Activated T-cell treated with anti-CD3 and anti-CD28 coated beads for 4 hours (primary cell): ENCODE measurements around the gene MRPS12.
"Not testable (repeated sequence)": the region's sequence is repeated elsewhere in the genome, so short reads cannot be mapped to it uniquely, and the experiment has no call there.

Source experiments
- DNase-seq: peaks from one replicate; pipeline ENCODE4 v3.0.0-alpha.2; 2020

MRPS12 gene

DNA sequence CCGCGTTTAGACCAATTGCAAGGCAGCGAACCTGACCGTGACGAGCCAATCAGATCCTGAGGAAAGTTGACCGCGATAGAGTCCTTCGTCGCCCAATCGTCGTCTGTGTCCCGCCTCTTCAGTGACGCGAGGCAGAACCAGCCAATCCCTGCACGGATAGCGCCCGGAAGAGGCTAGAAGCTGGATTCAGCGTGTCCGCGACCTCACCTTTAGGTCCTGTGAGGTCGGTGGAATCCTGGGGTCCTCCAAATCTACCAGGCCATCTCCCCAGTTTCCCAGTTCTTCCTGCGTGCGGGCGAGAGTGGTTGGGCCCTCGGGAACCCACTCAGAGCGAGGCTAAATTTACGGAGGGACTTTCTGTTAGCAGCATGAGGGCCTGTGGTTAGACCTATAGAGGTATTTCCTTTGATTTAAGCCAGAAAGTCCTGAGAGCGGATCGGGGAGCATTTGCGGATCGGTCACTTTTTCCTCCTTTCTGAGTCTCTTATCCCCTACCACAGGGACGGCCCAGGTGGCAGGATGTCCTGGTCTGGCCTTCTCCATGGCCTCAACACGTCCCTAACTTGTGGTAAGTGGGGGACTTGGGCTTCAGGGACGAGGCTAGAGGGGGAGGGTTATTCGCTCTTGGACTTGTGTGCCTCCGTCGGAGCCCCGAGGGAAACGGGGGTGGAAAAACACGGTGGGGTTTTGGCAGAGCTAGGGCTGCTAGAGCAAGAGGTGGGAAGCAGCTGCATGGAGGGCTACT lies at the start of gene MRPS12:
TSS of gene MRPS12 (plus strand) at position 169 of the 745 bp plus-strand sequence. CDS start at position 520, 351 bp downstream.
- peak; percentile 97 for DNase-seq

DNA sequence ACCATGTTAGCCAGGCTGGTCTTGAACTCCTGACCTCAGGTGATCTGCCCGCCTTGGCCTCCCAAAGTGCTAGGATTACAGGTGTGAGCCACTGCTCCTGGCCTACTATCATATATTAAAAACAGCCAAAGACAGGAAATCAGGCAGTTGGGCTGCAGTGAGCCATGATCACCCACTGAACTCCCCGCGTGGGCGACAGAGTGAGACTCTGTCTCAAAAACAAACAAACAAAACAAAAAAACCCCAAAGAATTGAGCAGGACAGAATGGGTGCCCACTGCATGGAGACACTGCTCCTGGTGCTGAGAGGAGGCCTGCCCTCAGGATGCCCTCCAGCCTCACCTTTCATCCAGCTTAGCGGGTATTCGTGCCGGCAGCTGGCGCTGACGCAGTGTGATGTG lies 47.5 kb upstream of the MRPS12 start:
- DNase-seq: no peak

DNA sequence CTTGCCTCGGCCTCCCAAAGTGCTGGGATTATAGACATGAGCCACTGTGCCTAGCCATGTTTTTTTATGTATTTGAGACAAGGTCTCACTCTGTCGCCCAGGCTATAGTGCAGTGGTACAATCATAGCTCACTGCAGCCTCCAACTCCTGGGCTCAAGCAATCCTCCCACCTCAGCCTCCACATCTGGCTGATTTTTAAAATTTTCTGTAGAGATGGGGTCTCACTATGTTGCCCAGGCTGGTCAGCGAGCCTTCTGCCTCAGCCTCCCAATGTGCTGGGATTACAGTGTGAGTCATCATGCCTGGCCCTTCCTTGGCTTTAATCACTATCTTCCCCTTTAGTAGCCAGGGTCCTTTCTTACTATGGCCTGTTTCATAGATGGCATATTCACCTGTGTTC lies 46.1 kb upstream of the MRPS12 start:
- not testable (repeated sequence) for DNase-seq

DNA sequence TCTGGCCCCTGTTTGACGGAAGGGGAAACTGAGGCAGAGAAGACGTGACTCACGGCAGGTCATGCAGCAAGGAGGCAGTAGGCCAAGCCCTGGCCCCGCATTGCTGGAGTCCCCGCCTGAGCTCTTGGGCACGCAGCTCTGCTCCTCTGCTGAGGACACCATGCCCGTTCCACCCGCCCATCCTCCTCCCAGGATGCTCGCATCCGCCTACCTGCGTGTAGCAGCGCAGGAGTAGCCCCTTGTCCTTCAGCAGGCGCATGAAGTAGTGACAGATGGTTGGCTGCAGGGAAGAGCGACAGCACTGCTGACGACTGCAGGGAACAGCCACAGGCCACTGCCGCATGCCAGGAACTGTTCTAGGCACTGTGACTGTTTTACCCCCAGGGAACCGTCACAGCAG lies 41.9 kb upstream of the MRPS12 start:
- no peak for DNase-seq

DNA sequence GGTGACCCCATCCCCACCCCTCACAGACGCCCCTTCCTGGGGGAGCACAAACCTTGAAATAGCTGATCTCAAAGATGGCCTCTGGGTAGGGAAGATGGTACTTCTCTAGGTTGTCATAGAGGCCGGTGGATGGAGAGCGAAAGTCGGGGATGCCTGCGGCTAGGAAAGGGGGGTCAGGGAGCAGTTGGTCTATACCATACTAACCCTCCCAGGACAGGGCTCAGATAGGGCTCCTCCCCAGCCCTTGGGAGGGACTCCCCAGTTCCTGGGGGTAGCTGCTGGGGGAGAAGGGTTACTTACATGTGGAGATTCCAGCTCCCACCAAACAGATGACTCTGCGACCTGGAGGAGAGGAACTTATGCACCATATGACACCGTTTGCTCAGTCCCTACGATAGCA lies 40.9 kb upstream of the MRPS12 start:
- DNase-seq: no peak

DNA sequence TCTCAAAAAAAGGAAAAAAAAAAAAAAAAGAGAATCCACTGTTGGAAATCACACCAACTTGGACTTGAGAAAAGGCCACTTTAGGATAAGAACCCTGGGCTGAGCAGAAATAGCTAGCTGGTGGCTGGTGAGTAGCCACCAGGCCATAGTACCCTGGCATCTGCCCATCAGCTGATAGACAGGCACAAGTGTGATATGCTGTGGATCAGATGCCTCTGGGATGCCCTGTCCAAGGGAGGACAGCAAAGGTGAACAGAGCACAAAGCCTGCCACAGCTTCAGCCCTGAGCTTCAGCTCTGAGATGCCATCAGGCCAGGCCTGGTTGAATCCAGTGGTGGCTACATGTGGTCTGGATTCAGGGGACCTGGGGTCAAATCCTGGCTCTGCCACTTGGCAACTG lies 40.1 kb upstream of the MRPS12 start:
- DNase-seq: no peak

DNA sequence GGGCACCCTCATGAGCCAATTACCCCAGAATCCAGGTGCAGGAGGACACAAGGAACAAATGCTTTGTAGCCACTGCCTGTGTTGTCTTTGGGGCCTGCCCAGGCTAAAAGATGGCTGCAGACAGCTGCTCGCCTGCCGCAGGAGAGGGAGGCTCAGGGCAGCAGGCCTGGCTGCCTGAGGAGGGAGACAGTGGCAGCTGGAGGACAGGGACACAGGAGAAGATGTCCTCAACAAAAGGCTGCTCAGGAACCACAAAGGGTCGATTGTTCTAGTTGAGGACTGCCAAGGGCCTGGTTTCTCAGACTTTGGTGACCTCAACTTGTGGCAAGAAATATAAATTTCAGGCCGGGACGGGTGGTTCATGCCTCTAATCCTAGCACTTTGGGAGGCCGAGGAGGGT lies 39.0 kb upstream of the MRPS12 start:
- DNase-seq: no peak

DNA sequence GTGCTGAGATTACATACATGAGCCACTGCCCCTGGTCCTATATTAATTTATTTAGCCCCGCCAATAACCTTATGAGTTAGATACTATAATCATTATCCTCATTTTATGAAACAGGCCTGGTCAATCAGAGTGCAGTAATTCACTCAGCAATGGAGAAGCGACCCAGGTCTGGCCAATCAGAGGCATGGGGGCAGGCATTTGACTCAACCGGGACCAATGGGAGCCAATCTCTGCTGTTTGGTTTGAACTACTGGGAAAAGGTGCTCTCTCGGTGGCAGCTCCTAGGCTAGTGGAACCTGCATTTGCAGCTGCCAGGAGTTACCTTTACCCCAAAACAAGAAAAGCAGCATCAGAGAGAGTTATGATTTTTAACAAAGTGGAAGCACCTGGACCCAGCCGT lies 37.9 kb upstream of the MRPS12 start:
- no peak for DNase-seq

DNA sequence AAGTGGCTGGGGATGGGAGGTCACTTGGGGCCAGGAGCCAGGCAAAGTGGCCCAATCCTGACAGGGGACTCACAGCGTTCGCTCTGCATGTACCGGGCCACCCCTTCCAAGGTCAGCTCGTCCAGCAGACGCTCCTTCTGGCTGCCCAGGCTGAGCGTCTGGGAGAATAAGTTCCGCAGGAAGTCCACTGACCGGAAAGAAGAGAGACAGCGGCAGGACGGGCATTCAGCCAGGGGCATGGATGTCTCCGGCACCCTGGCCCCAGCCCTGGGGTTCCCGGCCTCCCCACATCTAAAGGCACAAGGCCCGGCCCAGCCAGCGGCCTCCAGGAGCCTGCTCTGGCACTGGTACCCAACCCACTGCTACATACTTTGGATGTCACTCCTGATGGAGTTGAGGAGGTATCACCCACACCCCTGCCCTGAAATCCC lies 37.4 kb upstream of the MRPS12 start:
- DNase-seq: no peak

DNA sequence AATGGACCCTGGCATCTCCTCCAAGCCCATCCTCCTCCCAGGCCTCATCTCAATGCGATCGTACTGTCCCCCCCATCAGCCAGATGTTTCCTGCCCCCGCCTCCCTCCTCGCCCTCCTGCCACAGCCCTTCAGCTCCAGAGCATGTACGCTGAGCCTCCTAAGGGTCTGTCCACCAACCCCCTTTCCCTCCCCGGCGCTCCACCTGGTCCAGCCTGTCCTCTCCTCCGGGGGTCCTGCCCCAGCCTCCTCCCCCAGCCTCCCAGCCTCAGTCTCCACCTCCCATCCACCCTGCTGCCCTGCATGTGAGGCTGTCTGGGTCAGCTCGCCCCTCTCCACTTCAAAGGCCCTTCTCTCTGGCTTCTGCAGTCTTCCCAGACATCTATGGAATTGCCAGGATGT lies 35.8 kb upstream of the MRPS12 start:
- no peak for DNase-seq

DNA sequence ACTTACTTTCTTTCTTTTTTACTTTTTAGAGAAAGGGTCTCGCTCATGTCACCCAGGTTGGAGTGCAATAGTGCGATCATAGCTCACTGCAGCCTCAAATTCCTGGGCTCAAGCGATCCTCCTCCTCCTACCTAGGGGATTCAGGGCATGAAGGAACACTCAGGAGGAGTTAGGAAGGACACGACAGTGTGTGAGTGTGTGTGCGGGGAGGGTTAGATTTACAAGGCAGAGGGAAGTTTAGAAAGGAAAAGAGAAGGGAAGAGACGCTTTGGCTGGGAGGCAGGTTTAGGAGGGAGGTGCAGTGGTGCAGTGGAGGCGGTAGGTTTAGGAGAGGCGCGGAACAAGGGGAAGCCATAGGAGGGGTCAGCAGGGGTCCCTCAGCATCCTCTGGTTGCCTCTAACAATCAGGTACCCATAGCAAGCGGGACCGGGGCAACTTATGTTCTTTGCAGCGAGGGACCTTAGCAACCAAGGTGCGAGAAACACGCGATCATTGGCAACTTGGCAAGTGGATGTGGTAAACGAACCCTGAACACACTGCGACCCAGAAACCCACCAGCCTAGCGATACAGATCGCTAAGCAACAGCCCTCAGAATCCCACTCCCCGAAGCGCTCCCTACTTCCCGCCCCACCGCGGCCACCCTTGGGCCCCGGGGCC lies 31.8 kb upstream of the MRPS12 start:
- DNase-seq: no peak

DNA sequence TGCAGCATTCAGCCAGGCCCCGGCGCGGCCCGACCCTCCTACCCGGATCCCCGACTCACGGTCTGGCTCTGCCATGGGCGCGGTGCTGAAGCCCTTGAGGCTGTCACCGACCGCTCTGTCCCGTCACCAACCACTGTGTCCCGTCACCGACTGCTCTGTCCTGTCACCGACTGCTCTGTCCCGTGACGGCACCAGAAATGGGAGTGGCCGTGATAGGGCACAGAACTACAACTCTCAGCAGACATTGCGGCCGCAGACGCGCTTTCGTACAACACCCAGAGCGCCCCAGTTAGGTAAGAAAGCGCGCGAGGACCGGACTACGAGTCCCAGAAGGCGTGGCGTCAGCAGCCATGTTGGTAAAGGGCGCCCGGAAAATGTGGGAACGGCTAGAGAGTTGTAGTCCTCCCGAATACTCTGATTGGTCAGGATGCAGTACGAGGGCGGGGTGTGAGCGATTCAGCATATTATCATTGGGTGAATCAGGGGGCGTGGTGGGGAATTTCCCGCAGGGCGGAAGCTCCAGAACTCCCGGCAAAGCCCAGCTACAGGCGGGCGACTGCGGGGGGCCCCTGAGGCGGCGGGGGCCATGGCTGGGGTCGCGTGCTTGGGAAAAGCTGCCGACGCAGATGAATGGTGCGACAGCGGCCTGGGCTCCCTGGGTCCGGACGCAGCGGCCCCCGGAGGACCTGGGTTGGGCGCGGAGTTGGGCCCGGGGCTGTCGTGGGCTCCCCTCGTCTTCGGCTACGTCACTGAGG lies 31.1 kb upstream of the MRPS12 start, which contains the start of the genes NFKBIB and SIRT2:
TSS of gene NFKBIB (plus strand) at position 523 of the 755 bp plus-strand sequence. CDS start at position 587, 64 bp downstream.
TSS of gene SIRT2 (minus strand) at position 172 of the 755 bp plus-strand sequence. CDS start at position 75, 97 bp downstream.
- DNase-seq: peak; percentile 97

DNA sequence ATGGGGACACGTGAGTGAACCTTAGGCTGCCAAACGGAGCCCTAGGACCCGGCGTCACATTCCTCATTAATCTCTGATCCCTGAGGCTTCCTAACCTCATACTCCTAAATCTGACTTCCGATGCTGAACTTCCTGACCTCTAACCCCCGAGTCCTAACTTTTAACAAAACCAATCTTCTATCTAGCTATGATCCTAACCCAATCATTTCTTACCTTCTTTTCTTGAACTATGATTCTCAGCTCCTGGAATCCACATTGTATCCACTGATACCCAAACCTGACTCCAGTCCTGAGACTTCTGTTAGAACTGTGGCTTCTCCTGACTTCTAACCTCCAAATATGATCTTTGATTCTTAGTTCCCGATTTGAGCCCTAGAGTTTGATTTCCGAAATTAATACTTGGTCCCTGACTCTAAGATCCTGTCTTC lies 30.5 kb upstream of the MRPS12 start:
- DNase-seq: no peak

DNA sequence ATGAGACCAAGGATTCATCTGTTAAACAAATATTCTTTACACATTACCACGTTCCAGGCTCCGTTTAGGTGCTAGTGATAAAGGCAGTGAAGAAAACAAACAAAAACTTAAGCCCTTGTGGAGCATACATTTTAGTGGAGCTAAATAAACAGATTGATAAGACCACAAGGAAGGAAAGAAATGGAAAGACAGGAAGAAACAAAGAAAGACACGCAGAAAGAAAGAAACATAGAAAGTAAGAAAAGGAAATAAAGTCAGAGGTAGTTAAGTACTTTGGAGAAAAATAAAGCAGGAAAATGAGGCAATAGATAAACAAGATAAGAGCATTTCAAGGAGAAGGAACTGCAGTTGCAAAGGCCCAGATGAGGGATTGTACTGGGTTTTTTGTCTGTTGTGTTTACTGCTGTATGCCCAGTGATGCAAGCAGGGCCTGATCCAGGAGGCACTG lies 30.0 kb upstream of the MRPS12 start:
- DNase-seq: no peak

DNA sequence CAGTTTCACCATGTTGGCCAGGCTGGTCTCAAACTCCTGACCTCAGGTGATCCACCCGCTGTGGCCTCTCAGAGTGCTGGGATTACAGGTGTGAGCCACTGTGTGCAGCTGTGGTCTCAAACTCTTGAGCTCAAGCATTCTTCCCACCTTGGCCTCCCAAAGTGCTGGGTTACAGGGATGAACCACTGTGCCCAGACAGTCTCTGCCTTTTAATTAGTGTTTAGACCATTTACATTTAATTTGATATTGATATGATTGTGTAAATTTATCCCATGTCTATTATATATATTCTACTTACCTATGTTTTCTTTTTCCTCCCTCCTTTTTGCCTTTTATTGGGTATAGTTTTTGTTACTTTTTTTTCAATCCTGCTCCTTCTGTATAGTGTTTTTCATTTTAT lies 29.1 kb upstream of the MRPS12 start:
- no peak for DNase-seq

DNA sequence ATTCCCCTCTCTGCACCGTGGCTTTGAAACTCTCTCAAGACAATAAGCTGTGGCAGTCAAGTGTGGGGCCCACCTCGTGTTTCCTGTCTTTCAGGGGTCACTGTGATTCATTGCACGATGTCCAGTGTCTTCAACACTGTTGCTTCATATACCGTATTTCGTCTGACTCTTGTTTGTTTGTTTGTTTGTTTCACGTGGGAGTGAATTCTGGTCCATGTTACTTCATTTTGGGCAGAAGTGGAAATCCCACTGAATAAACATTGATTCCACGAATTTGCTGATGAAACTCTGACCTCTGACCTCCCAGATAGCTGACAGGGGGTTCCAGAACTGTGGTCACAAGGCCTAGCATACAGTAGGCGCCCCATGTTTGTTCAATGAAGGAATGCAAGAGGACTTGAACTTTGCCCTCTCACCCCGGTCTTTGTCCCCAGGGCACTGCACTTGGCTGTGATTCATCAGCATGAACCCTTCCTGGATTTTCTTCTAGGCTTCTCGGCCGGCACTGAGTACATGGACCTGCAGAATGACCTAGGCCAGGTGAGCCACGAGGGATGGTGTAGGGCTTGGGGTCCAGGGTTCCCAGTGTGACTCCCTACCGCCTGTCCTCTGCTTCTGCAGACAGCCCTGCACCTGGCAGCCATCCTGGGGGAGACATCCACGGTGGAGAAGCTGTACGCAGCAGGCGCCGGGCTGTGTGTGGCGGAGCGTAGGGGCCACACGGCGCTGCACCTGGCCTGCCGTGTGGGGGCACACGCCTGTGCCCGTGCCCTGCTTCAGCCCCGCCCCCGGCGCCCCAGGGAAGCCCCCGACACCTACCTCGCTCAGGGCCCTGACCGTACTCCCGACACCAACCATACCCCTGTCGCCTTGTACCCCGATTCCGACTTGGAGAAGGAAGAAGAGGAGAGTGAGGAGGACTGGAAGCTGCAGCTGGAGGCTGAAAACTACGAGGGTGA lies 25.9 kb upstream of the MRPS12 start:
- DNase-seq: no peak

DNA sequence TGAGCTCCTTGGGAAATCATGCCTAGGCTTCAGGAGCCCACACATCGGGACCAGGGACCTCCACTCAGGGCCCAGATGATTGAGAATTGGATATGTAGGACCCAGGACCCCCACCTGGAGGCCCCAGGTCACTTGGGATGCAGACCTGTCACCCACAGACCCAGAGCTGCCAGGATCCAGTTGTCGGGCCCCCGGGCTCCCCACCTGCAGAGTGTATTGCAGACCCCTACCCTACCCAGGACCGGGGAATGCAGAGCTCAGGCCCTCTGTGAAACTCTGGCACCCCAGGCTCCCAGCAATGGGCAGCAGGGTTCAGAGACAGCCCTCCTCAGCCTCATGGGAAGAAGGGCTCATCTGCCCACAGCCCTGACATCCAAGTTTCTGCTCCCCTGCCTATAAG lies 25.1 kb upstream of the MRPS12 start:
- DNase-seq: no peak

DNA sequence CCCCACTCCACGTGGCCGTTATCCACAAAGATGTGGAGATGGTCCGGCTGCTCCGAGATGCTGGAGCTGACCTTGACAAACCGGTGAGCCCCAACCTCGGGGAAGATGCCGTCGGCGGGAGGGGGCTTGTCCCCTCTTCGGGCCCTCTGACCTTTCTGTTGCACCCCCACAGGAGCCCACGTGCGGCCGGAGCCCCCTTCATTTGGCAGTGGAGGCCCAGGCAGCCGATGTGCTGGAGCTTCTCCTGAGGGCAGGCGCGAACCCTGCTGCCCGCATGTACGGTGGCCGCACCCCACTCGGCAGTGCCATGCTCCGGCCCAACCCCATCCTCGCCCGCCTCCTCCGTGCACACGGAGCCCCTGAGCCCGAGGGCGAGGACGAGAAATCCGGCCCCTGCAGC lies 23.5 kb upstream of the MRPS12 start:
- DNase-seq: no peak

DNA sequence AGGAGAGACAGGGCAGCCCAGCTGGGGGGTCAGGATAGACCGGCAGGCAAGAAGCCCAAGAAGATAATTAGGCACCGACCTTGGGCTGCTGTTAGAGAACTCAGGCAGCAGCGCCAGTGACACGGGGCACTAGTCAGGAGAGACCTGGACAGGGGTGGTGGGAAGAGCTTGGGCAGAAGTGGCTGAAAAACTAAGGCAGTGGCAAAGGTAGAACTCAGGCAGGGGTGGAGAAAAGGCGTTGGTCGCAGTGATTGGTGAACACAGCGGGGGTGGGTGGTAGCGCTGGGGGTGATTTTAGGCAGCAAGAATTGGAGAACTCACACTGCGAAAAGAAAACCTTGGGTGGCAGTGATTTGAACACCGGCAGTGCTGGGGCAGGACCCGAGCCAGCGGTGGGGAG lies 23.1 kb upstream of the MRPS12 start:
- no peak for DNase-seq

DNA sequence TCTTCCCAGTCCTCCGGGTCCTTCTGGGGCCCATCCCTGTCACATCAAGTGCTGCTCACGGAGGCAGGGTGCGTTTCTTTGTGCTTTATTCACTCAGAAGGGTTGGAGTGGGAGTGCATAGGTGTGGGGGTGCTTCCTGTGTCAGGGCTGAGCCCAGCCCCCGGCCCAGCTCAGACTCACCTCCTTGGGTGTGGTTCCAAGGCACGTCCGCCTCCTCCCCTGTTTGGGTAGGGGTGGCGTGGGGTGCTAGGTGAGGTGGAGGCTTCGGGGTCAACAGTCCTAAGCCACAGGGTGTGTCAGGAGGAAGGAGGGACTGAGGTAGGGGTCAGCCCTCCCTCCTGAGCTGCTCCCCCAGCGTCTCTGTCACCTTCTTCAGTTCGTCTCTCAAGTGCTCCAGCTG lies 21.8 kb upstream of the MRPS12 start:
- no peak for DNase-seq

DNA sequence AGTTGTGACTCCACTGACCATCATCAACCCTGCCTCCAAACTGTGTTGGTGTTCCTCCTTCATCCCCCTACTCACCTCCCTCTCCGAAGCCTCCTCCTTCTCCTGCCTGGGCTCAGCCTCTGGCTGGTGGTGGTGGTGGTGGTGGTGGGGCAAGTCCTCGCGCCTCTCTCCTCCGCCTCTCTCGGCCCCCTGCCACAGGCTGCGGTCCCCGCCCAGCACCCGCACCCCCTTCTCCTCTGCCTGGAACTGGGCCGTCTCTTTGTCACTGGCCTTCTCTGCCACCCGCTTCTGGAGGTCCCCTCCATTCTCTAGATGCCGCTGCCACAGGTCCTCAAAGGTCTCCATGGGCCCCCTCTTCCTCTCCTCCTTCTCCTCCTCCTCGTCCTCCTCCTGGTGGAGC lies 20.3 kb upstream of the MRPS12 start:
- no peak for DNase-seq

DNA sequence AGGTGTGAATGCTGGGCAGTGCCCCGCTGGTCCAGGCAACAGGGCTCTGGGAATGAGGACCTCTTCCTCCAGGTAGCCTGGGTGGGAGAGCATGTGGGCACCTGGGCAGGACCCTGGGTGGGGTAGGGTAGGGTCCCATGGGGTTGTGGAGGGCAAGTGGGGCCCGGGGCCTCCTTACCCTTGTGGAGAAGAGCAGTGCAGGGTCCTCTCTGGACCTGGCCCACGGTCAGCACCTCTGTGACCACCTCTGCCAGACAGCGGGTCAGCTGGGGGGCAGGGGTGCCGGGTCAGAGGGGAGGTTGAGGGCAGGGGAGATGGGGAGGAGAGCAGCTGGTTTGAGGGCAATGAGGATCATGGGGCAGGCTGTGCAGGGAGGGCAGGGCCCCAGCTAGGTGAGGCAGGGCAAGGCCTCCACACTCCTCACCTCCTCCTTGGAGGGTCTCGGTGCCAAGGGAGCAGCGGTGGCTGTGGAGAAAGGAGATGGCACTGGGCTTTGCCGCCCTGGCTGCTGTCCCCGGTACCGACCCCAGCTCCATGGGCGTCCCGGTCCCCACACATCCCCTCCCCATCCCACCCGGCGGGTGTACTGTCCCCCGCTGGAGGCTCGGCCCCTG lies 19.2 kb upstream of the MRPS12 start:
- no peak for DNase-seq
